WTC11 (cell line): Measurements from ENCODE around the gene TCN2.

Experiments used
- ARID4B ChIP-seq: sonication (generic); formaldehyde crosslinking; IDR thresholded peaks from 2 replicates; pipeline ENCODE4 v1.8.0; 2023; ENCODE audit warnings: missing genetic modification reagents, mild to moderate bottlenecking, borderline replicate concordance
- ATF2 ChIP-seq: sonication (generic); formaldehyde crosslinking; IDR thresholded peaks from 2 replicates; pipeline ENCODE4 v1.8.1; 2022; ENCODE audit warnings: low read depth, missing genetic modification reagents, borderline replicate concordance
- CREB1 ChIP-seq: sonication (generic); formaldehyde crosslinking; IDR thresholded peaks from 2 replicates; pipeline ENCODE4 v1.8.0; 2023; ENCODE audit warnings: mild to moderate bottlenecking, missing genetic modification reagents
- CTCF ChIP-seq: fragments of 200-600 bp; IDR thresholded peaks from 2 replicates; pipeline ENCODE4 v1.8.0; 2022; ENCODE audit warnings: antibody characterized with exemption
- E2F5 ChIP-seq: sonication (generic); formaldehyde crosslinking; IDR thresholded peaks from 2 replicates; pipeline ENCODE4 v1.8.1; 2022; ENCODE audit warnings: mild to moderate bottlenecking, moderate library complexity, missing genetic modification reagents
- JAZF1 ChIP-seq: fragments of 250-450 bp; sonication (Bioruptor Pico); IDR thresholded peaks from 2 replicates; pipeline ENCODE4 v1.9.0; 2021; ENCODE audit warnings: moderate library complexity, mild to moderate bottlenecking, inconsistent platforms
- JUN ChIP-seq: sonication (generic); formaldehyde crosslinking; IDR thresholded peaks from 2 replicates; pipeline ENCODE4 v1.8.0; 2023; ENCODE audit warnings: mild to moderate bottlenecking, missing genetic modification reagents
- MAX ChIP-seq: sonication (generic); formaldehyde crosslinking; IDR thresholded peaks from 2 replicates; pipeline ENCODE4 v1.8.0; 2022; ENCODE audit warnings: mild to moderate bottlenecking, missing genetic modification reagents
- PRDM15 ChIP-seq: sonication (generic); formaldehyde crosslinking; IDR thresholded peaks from 2 replicates; pipeline ENCODE4 v1.8.0; 2022; ENCODE audit warnings: missing genetic modification reagents
- TCF7 ChIP-seq: sonication (generic); formaldehyde crosslinking; IDR thresholded peaks from 2 replicates; pipeline ENCODE4 v1.8.0; 2022; ENCODE audit warnings: mild to moderate bottlenecking, low read depth, missing genetic modification reagents, moderate library complexity
- ZNF121 ChIP-seq: sonication (generic); formaldehyde crosslinking; IDR thresholded peaks from 2 replicates; pipeline ENCODE4 v1.8.0; 2023; ENCODE audit warnings: missing genetic modification reagents

GRCh38 chr22:30667107-30667493 lies 60.1 kb downstream of the TCN2 start:
- no peak for TF ChIP-seq CTCF
- no peak for TF ChIP-seq MAX
- TF ChIP-seq E2F5 (CRISPR knock-in tag), result no peak
- no peak for TF ChIP-seq ZNF121 (CRISPR knock-in tag)
- TF ChIP-seq ATF2 (CRISPR knock-in tag), result no peak
- no peak for TF ChIP-seq JUN (CRISPR knock-in tag)
- no peak for TF ChIP-seq ARID4B (CRISPR knock-in tag)
- TF ChIP-seq JAZF1 (CRISPR knock-in tag), result no peak
- no peak for TF ChIP-seq TCF7
- no peak for TF ChIP-seq PRDM15
- TF ChIP-seq CREB1 (CRISPR knock-in tag), result no peak
